Smooth muscle cell (in vitro differentiated cells): ENCODE results near the gene PERP. TPM values are rescaled to one million over a fixed set of nuclear protein-coding genes. Genes with fewer than 3 reads are reported as not detected.
"Not testable (repeated sequence)": the region's sequence is repeated elsewhere in the genome, so short reads cannot be mapped to it uniquely, and the experiment has no call there.

ENCODE experiments used
- DNase-seq: peaks from one replicate; lab custom pipeline; 2025; ENCODE audit not compliant: unreplicated experiment; lab: John Stamatoyannopoulos, UW
- H2AFZ ChIP-seq: fragments of 200-600 bp; sonication (generic); 2 replicates; pipeline ENCODE4 v1.6.0; 2016; ENCODE audit warnings: antibody characterized with exemption, low read depth, mild to moderate bottlenecking
- H3F3A ChIP-seq: fragments of 200-600 bp; sonication (generic); 2 replicates; pipeline ENCODE4 v1.6.0; 2017; ENCODE audit warnings: antibody characterized with exemption, low read depth
- H3K27ac ChIP-seq: fragments of 200-600 bp; sonication (generic); 2 replicates; pipeline ENCODE4 v1.5.1; 2016; ENCODE audit warnings: low read depth, mild to moderate bottlenecking
- H3K27me3 ChIP-seq: fragments of 200-600 bp; sonication (generic); 2 replicates; pipeline ENCODE4 v1.6.1; 2016; ENCODE audit warnings: low read depth, mild to moderate bottlenecking
- H3K36me3 ChIP-seq: fragments of 200-600 bp; sonication (generic); 2 replicates; pipeline ENCODE4 v1.5.1; 2016; ENCODE audit warnings: low read depth
- H3K4me1 ChIP-seq: fragments of 200-600 bp; sonication (generic); 2 replicates; pipeline ENCODE4 v1.5.1; 2016; ENCODE audit warnings: low read depth
- H3K4me2 ChIP-seq: fragments of 200-600 bp; sonication (generic); 2 replicates; pipeline ENCODE4 v1.6.0; 2016; ENCODE audit warnings: mild to moderate bottlenecking
- H3K4me3 ChIP-seq: fragments of 200-600 bp; sonication (generic); 2 replicates; pipeline ENCODE4 v1.5.1; 2016; ENCODE audit warnings: mild to moderate bottlenecking
- H3K79me2 ChIP-seq: fragments of 200-600 bp; sonication (generic); 2 replicates; pipeline ENCODE4 v1.6.0; 2016; ENCODE audit warnings: low read depth, mild to moderate bottlenecking
- H3K9ac ChIP-seq: fragments of 200-600 bp; sonication (generic); 2 replicates; pipeline ENCODE4 v1.6.0; 2016; ENCODE audit warnings: low read depth
- H3K9me3 ChIP-seq: fragments of 200-600 bp; sonication (generic); replicated peaks from 2 replicates; pipeline ENCODE4 v1.5.1; 2016; ENCODE audit warnings: low read depth
- H4K20me1 ChIP-seq: fragments of 200-600 bp; sonication (generic); 2 replicates; pipeline ENCODE4 v1.6.0; 2016; ENCODE audit warnings: low read depth
- WGBS: methylation state at CpG from one replicate; pipeline ENCODE4 v1.1.7; 2016; ENCODE audit warnings: low lambda C conversion rate; 5-methylcytosine and 5-hydroxymethylcytosine counted together
- polyA plus RNA-seq: library from polyadenylated mRNA; unstranded; fragments of >200 nt; fragmentation: Nextera tagmentation; extraction: Ambion mirVana; gene quantifications from 2 replicates; pipeline ENCODE4 v1.2.1, GENCODE V29; 2016
- total RNA-seq: library from RNA; depleted of rRNA; stranded (reverse); fragments of >200 nt; gene quantifications from 2 replicates; pipeline ENCODE4 v1.2.3, GENCODE V29; 2014
- TF ChIP-seq, protein P1 (sequence below): fragments of 200-600 bp; sonication (generic); IDR thresholded peaks from 2 replicates; pipeline ENCODE4 v1.5.1; 2017; ENCODE audit warnings: borderline replicate concordance, mild to moderate bottlenecking, antibody characterized with exemption; ENCODE audit not compliant: insufficient read depth, poor library complexity, severe bottlenecking

Gene PERP
- total and polyA plus RNA-seq, 2 experiments from 2014 or later = 70.9 to 237 TPM

DNA sequence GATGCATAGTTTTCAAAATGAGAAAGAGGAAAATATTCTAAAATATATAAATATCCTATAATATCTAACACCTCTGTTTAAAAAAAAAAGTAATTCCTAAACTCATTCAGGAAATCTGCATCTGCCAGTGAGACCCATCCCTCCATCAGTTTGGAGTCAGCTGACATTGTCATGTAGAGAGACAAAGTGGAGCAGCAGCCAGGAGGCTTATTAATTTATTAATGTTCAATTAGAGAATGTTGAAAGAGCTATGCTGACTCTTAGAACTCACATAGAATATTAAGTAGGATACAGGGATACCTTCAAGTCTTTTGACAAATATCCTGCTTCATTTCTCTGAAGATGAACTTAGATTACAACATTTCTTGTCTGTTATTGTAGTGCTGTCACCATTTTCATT lies 12.8 kb upstream of the PERP start:
- Histone ChIP-seq H3F3A (no peaks in the 10 kb centered on the region), H3K4me2 (no peak overlapping the region), H3K27me3 (peaks cover 2% of the 10 kb centered on the region), H4K20me1 (no peaks in the 10 kb centered on the region), H3K9ac (no peak overlapping the region), H3K79me2 (no peaks in the 10 kb centered on the region), H3K27ac (no peak overlapping the region), H3K9me3 (no peaks in the 10 kb centered on the region), H2AFZ (no peak overlapping the region), H3K36me3 (no peaks in the 10 kb centered on the region), H3K4me3 (no peak overlapping the region), H3K4me1 (no peaks in the 10 kb centered on the region)
- TF ChIP-seq, protein P1, sequence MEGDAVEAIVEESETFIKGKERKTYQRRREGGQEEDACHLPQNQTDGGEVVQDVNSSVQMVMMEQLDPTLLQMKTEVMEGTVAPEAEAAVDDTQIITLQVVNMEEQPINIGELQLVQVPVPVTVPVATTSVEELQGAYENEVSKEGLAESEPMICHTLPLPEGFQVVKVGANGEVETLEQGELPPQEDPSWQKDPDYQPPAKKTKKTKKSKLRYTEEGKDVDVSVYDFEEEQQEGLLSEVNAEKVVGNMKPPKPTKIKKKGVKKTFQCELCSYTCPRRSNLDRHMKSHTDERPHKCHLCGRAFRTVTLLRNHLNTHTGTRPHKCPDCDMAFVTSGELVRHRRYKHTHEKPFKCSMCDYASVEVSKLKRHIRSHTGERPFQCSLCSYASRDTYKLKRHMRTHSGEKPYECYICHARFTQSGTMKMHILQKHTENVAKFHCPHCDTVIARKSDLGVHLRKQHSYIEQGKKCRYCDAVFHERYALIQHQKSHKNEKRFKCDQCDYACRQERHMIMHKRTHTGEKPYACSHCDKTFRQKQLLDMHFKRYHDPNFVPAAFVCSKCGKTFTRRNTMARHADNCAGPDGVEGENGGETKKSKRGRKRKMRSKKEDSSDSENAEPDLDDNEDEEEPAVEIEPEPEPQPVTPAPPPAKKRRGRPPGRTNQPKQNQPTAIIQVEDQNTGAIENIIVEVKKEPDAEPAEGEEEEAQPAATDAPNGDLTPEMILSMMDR = no peak
- DNase-seq = no peak

DNA sequence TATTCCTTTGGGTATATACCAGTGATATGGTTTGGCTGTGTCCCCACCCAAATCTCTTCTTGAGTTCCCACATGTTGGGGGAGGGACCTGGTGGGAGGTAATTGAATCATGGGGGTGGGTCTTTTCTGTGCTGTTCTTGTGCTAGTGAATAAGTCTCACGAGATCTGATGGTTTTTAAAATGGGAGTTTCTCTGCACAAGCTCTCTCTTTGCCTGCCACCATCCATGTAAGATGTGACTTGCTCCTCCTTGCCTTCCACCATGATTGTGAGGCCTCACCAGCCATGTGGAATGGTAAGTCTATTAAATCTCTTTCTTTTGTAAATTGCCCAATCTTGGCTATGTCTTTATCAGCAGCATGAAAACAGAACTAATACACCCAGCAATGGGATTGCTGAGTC lies 12.0 kb upstream of the PERP start:
- not testable (repeated sequence) for H3K79me2 ChIP-seq, H3K36me3 ChIP-seq, H3K4me2 ChIP-seq, H3K27ac ChIP-seq, H3K4me3 ChIP-seq, H3K9me3 ChIP-seq, H2AFZ ChIP-seq, H3K4me1 ChIP-seq, H3K9ac ChIP-seq, H4K20me1 ChIP-seq, H3F3A ChIP-seq, DNase-seq, H3K27me3 ChIP-seq
- WGBS = 100% methylated on average over 1 of the region's 1 CpG

DNA sequence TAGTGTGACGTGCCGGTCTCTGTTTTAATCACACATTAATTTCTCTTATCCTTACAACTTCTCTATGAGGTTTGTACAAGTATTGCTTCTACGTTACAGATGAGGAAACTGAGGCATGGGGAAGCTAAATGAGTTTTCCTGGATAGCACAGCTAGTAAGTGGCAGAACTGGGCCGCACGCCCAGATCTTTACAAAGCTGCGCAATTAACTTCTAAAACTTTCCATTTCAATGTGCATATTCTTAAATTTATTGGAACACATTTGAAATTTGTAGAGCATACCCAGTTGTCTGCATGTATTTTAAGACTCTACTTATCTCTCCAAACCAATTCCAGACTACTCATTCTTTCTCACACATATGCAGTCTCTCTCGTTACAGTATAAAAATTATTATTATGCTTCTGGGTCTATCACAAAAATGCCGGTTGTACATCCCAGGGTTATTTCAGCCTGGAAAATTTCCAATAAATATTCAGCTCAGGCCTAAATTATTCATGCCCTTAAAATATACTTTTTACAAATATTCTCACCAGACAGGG lies 10.2 kb upstream of the PERP start:
- Histone ChIP-seq H3K4me2 (no peak overlapping the region), H3K27me3 (peaks cover 4% of the 10 kb centered on the region), H3K4me1 (no peaks in the 10 kb centered on the region), H3F3A (no peaks in the 10 kb centered on the region), H3K79me2 (no peaks in the 10 kb centered on the region), H3K27ac (no peak overlapping the region), H3K9me3 (no peaks in the 10 kb centered on the region), H3K4me3 (no peak overlapping the region), H3K9ac (no peak overlapping the region), H2AFZ (no peak overlapping the region), H4K20me1 (no peaks in the 10 kb centered on the region), H3K36me3 (no peaks in the 10 kb centered on the region)
- TF ChIP-seq, protein P1 = no peak
- 90% methylated on average over 8 of the region's 8 CpGs for WGBS
- DNase-seq = no peak

DNA sequence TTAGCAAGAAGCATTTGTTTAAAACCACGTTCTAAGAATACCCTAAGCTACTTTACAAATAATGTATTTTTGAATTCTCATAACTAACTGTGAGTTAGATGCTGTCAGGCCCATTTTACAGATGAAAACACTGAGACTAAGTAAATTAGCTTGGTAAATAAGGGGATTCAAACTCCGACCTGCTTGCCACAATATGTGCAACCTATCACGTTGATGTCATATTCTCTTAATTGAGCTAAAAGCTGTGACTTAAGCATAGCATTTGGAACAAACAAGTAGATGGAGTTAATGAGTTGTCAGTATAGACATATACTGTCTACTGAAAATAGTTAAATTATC lies 9.4 kb upstream of the PERP start:
- H2AFZ ChIP-seq = no peak overlapping the region
- TF ChIP-seq, protein P1 = no peak
- H3K79me2 ChIP-seq = no peaks in the 10 kb centered on the region
- H3K9me3 ChIP-seq = no peaks in the 10 kb centered on the region
- H3K4me3 ChIP-seq = no peak overlapping the region
- no peaks in the 10 kb centered on the region for H3K4me1 ChIP-seq
- no peak overlapping the region for H3K4me2 ChIP-seq
- WGBS = 64% methylated on average over 3 of the region's 3 CpGs
- DNase-seq = no peak
- no peak overlapping the region for H3K9ac ChIP-seq
- H3K36me3 ChIP-seq = no peaks in the 10 kb centered on the region
- H4K20me1 ChIP-seq = no peaks in the 10 kb centered on the region
- no peak overlapping the region for H3K27ac ChIP-seq
- no peaks in the 10 kb centered on the region for H3F3A ChIP-seq
- peaks cover 4% of the 10 kb centered on the region for H3K27me3 ChIP-seq
